EL (cell line): ENCODE measurements around the gene MXRA8.
"Not testable (repeated sequence)": the region's sequence is repeated elsewhere in the genome, so short reads cannot be mapped to it uniquely, and the experiment has no call there.

ENCODE experiments used
- DNase-seq: peaks from one replicate; pipeline ENCODE4 v3.0.0-alpha.2; 2016

MXRA8 gene

DNA sequence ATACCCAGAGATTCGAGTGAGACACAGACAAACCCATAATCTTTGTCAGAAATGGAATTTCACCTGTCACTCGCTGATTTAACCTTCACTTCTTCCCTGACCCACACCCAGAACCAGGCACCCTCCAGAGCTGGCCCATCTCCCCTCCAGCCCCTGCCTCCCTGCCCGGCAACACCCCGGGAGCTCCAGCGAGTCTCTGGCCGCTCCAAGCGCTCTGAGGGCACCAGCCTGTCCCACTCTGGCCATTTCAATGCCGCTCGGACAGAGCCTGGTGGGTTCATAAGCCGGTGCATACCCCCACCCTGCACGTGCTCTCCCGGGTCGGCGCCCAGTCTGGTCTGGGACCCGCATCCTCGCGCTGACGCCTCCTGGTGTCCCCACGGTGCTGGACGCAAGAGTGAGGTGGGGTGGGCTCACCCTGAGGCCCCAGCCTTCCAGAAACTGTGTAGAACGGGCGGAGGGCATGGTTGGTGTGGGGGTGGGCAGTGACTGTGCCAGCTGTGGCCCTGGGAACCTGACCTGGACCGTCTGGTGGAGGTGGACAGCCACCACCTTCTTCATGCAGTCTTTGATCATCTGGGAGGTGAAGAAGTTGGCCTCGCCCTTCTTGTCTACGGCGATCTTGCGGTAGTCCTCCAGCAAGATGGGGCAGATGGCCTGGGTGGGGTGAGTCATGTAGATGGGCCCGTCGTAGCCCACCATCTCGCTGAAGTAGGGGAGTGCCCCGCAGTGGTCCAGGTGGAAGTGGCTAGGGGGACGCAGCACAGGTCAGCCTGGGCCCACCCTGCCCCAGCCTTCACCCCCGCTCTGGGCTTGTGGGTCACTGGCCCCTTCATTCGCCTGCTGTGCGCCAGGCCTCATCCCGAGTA, 39.3 kb downstream of the MXRA8 start:
- no peak for DNase-seq

- DNase-seq: peak; percentile 91
These were observed 40.2 kb downstream of the MXRA8 start for GRCh38 chr1:1318131-1318652.

- DNase-seq: no peak
These were observed 40.9 kb downstream of the MXRA8 start for GRCh38 chr1:1317420-1317819.

- DNase-seq: not testable (repeated sequence)
These were observed 42.2 kb downstream of the MXRA8 start for GRCh38 chr1:1316199-1316598.

DNA sequence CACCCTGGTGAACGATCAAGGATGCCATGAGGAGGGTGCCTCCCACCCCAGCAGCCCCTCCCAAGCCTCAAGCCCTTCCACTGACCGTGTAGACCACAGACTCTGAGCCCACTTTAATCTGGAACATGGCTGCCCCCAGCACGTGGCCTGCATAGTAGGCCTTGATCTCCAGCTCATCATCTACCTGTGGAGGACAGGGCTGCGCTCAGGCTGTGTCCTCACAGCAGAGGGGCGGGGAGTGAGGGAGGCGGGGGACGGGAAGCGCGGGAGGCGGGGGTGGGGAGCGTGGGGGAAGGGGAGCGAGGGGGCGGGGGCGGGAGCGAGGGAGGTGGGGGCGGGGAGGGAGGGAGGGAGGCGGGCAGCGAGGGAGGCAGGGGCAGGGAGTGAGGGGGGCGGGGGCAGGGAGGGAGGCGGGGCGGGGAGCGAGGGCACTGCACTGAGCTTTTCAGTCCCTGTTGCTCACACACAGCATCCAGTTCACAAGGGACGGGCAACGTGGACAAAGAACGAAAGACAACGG, 42.9 kb downstream of the MXRA8 start:
- no peak for DNase-seq

- DNase-seq: no peak
These were observed 43.5 kb downstream of the MXRA8 start for GRCh38 chr1:1314678-1315335.

DNA sequence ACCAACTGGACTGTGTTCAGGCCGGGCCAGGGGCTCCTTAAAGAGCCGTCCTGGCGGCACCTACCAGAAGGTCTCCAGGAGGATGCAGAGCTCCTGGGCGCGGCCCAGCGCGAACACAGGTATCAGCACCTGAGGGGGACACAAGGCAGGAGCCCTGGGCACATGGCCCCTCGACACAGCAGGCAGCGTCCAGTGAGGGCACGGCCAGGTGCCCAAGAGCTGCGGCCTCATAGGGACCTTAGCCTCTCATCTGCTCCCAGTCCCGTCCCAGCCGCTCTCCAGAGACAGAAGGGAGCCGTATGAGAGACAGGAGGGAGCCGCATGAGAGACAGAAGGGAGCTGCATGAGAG, 44.1 kb downstream of the MXRA8 start:
- DNase-seq: no peak

GRCh38 chr1:1313500-1314236, 44.7 kb downstream of the MXRA8 start:
- no peak for DNase-seq

DNA sequence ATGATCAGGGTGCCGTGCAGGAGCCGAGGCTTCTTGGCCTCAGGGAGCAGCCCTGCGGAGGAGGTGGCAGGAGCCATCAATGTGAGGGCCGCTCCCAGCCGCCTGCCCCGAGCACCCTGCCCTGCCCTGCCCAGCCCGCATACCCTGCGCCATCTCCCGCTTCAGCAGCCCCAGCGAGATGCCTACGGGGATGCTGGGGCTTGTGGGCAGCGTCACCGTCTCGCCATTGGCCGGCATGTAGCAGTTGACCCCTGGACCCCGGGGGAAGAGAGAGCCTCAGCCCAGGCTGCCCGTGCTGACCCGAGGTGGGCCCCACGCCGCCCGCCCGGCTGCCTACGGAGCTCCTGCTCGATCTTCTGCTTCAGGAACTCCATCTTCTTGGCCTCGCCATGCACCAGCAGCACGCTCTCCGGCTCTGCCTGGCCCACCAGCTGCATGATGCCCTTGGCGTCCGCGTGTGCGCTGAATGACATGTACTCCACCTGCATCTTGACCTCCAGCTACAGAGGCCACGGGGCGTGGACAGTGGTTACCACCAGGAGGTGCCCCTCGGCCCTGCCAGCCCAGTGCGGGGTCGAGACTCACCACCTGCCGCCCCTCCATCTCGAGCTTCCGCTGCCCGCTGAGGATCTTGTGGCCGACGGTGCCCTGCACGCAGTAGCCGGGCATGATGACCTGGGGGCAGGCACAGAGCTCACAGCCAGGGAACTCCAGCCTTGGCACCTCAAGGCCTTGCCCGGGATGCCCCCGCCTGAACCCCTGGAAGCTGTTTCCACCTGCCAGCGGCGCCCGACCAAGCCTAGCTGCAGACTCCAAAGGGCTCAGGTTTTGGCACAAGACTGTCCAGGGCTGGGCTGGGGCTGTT, 45.7 kb downstream of the MXRA8 start:
- no peak for DNase-seq

GRCh38 chr1:1311107-1312104, 46.9 kb downstream of the MXRA8 start:
- no peak for DNase-seq

DNA sequence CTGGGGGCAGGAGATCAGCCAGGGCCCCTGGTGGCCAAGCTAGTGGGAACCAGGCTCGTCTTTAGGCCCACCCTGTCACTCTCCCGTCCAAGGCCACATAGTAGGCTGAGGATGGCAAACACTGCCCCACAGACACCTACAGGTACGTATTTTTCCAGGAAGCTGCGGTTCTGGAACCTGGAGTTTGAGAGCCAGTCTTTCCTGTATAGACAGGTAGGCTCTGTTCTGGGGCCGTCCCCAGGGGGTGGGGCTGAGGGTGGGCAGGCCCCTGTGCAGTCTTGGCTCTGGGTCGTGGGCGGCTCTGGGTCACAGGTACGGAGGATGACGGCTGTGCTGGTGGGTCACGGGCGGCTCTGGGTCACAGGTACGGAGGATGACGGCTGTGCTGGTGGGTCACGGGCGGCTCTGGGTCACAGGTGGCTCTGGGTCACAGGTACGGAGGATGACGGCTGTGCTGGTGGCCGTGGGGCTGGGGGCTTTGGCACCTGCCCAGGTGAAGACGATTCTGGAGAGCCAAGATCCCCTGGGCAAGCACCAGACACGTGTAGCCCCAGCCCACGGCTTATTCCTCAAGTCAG, 47.8 kb downstream of the MXRA8 start:
- DNase-seq: no peak

DNA sequence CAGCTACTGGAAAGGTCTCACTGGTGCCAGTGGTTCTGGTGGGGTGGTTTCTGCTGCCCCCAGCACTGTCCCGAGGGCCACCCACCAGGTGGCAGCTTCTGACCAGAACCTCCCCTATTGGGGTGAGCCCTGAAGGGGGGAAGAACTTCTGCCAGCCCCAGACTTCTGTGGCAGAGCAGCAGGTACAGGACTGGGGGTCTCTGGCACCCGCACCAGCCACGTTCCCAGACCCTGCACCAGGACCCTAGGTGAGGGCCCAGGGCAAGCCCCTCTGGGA, 48.3 kb downstream of the MXRA8 start:
- DNase-seq: no peak

GRCh38 chr1:1309251-1310108, 48.9 kb downstream of the MXRA8 start:
- DNase-seq: peak; percentile 25

DNA sequence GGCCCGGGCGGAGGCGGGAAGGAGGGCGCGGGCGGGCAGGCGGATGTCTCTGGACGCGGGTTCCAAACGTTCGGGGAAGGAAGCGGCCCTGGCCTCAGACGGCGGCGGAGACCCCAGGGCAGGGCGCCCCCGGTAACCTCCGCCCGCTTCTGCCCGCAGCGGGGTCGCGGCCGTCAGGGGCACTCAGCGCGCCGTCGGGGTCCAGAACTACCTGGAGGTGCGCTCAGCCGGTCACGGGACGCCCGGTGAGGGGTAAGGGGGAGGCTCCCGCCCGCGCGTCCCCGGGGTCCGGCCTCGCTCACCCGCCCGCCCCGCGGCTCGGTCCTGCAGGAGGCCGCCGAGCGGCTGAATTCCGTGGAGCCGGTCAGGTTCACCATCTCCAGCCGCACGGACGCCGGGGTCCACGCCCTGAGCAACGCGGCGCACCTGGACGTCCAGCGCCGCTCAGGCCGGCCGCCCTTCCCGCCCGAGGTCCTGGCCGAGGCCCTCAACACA, 49.6 kb downstream of the MXRA8 start:
- peak; percentile 24 for DNase-seq

- peak; percentile 92 for DNase-seq
These were observed 50.2 kb downstream of the MXRA8 start, which contains the start of the genes ACAP3 and PUSL1 for GRCh38 chr1:1307923-1308755. ACAP3 (minus strand) TSS chr1:1307930; CDS start chr1:1307815, 115 bp downstream. PUSL1 (plus strand) TSS chr1:1308597; CDS start chr1:1308644, 47 bp downstream.

GRCh38 chr1:1307261-1307922, 51.0 kb downstream of the MXRA8 start:
- DNase-seq: peak; percentile 50

DNA sequence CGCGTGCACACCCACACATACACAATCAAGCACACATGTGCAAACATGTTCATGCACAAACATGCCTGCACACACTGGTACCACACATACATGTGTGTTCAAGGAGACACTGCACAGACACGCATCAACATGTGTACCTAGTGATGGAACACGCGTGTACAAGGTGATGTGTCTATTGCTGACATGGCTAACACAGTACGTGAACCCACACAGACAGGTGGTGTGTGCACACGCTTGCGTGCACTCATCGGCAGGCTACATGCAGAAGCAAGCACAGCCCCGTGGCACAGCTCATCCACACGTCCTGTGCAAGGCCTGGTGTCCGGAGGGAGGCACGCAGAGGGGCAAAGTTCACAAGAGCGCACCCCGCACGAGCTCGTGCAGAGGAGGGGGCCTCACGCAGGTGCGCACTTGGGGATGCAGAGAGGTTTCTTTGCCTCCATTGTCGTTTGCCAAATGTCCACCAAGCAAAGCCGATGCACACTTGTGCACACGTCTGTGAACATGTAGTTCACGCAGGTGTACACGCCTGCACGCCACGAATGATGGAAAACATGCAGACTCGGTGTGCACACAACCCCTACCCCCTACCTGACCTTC, 51.6 kb downstream of the MXRA8 start:
- DNase-seq: no peak
